Bronchial epithelial cell (primary cell): ENCODE measurements around the gene UPP2. TPM values are rescaled to one million over a fixed set of nuclear protein-coding genes. Genes with fewer than 3 reads are reported as not detected.

Experiments used
- DNase-seq: peaks from one replicate; pipeline ENCODE4 v3.0.0-alpha.2; 2010; ENCODE audit warnings: low read depth
- FAIRE-seq: peaks from 2 replicates; lab custom pipeline; 2011; peaks lifted over from hg19 to GRCh38; lab: Jason Lieb, UNC
- H3K27me3 ChIP-seq: 2 replicates; pipeline ENCODE4 v1.5.1; 2011; ENCODE audit warnings: low read length; ENCODE audit not compliant: control insufficient read depth, insufficient read depth
- H3K36me3 ChIP-seq: 2 replicates; pipeline ENCODE4 v1.5.1; 2011; ENCODE audit warnings: low read length; ENCODE audit not compliant: control insufficient read depth, insufficient read depth
- H3K4me3 ChIP-seq: 2 replicates; pipeline ENCODE4 v1.5.1; 2011; ENCODE audit warnings: mild to moderate bottlenecking, low read depth, low read length, control low read depth
- total RNA-seq: library from RNA; depleted of rRNA; stranded (reverse); fragments of >200 nt; gene quantifications from 2 replicates; pipeline ENCODE4 v1.2.1, GENCODE V29; 2014
- TF ChIP-seq, protein P1 (sequence below): IDR thresholded peaks from 2 replicates; pipeline ENCODE4 v1.5.1; 2011; ENCODE audit warnings: mild to moderate bottlenecking, moderate library complexity, low read length, control low read depth, inconsistent platforms; ENCODE audit not compliant: insufficient read depth, severe bottlenecking

Gene UPP2
- total RNA-seq, 1 donor from 2014 or later, result not detected

DNA sequence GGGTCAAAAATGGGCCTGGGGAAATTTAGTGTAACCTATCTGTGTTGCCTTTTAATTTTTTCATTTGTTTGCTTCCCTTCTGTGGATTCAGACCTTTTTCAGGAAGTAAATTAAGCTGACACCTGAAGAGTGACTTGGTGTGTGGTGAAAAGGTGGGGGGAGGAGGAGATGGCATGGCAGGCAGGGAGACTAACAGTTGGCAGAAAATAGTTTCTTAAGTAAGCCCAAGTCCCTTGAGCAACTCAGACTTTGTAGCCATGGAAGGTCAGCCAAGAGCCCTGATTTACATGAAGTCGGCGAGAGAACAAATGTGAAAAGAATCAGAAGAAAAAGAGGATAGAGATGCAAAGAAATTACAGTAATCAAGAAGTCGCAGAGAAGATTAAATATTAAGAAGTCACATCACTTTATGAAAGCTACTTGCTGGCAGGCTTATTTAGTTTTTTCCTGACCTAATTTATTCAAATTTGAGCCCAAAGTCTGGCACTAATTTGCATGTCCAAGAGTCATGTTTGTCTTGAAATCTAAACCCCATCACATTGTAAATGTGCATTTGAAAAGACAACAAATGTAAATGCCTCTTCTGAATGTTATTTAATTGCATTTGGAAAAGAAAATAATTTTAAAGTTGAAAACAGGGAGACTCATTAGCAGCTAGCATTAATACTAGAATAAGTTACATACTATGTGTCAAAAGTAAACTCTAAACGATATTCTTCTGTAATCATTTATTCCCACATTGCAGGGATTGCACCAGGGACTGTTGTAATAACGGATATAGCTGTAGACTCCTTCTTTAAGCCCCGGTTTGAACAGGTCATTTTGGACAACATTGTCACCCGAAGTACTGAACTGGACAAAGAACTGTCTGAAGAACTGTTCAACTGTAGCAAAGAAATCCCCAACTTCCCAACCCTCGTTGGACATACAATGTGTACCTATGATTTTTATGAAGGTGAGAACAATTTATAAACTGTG, 19.3 kb downstream of the UPP2 start:
- Histone ChIP-seq H3K4me3 (no peak overlapping the region), H3K27me3 (no peaks in the 10 kb centered on the region), H3K36me3 (no peaks in the 10 kb centered on the region)
- DNase-seq, result no peak
- TF ChIP-seq, protein P1, sequence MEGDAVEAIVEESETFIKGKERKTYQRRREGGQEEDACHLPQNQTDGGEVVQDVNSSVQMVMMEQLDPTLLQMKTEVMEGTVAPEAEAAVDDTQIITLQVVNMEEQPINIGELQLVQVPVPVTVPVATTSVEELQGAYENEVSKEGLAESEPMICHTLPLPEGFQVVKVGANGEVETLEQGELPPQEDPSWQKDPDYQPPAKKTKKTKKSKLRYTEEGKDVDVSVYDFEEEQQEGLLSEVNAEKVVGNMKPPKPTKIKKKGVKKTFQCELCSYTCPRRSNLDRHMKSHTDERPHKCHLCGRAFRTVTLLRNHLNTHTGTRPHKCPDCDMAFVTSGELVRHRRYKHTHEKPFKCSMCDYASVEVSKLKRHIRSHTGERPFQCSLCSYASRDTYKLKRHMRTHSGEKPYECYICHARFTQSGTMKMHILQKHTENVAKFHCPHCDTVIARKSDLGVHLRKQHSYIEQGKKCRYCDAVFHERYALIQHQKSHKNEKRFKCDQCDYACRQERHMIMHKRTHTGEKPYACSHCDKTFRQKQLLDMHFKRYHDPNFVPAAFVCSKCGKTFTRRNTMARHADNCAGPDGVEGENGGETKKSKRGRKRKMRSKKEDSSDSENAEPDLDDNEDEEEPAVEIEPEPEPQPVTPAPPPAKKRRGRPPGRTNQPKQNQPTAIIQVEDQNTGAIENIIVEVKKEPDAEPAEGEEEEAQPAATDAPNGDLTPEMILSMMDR, result no peak
- no peak for FAIRE-seq

DNA sequence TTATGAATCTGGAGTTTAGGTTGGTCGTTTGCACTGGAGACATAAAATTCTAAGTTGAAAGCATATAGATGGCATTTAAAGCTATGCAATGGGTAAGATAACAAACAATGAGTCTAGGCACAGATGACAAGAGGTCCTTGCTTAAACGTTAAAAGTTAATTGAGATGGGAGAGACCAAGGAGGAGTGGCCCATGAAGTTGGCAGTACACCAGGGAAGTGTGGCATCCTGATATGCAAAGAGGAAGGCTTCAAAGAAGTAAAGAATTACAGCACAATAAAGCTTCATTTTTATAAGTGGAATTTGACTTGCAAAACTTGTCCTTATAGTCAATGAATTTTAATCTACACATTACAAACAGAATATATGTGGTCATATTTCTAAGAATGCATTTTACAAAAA, 23.2 kb downstream of the UPP2 start:
- H3K27me3 ChIP-seq, result peaks cover 2% of the 10 kb centered on the region
- H3K4me3 ChIP-seq, result no peak overlapping the region
- FAIRE-seq, result no peak
- no peaks in the 10 kb centered on the region for H3K36me3 ChIP-seq
- TF ChIP-seq, protein P1, result no peak
- no peak for DNase-seq

- FAIRE-seq (no peak), DNase-seq (peak; percentile 48)
- H3K4me3 ChIP-seq, result no peak overlapping the region
- H3K27me3 ChIP-seq, result peaks cover 2% of the 10 kb centered on the region
- no peaks in the 10 kb centered on the region for H3K36me3 ChIP-seq
- TF ChIP-seq, protein P1, result no peak
Measured at GRCh38 chr2:158125756-158126498, 24.3 kb downstream of the UPP2 start.

DNA sequence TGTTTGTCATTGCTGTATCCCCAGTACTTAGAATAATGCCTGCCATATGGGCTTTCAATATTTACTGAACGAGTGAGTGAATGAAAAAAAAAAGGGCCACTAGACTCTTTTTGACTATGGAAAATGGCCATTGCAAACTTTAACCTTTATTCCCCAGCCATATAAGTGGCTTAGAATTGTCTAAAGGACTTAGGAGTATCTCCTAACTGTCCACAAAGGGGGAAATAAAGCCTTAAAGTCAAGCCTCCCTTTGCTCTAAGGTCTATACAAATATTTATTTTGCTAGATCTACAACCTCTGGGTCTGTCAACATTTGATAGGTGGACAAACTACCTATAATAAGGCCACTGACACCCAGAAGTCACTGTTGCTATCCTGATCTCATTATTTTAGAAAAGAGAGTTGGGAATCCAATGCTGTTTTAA, 25.7 kb downstream of the UPP2 start:
- H3K27me3 ChIP-seq, result peaks cover 2% of the 10 kb centered on the region
- no peak for FAIRE-seq
- TF ChIP-seq, protein P1, result no peak
- no peak for DNase-seq
- no peak overlapping the region for H3K4me3 ChIP-seq
- no peaks in the 10 kb centered on the region for H3K36me3 ChIP-seq

- no peak for DNase-seq
- H3K4me3 ChIP-seq, result no peak overlapping the region
- H3K27me3 ChIP-seq, result peaks cover 2% of the 10 kb centered on the region
- FAIRE-seq, result no peak
- TF ChIP-seq, protein P1, result no peak
- H3K36me3 ChIP-seq, result no peaks in the 10 kb centered on the region
Measured at GRCh38 chr2:158128168-158128973, 26.7 kb downstream of the UPP2 start.
